HFF-Myc (cell line): ENCODE results near the gene RIMOC1.
A peak's percentile ranks its signal among the peaks of the same experiment; 100 is the strongest.

Experiments
- DNase-seq: peaks from one replicate; pipeline ENCODE4 v3.0.0-alpha.2; 2011; ENCODE audit warnings: low read depth; ENCODE audit errors: extremely low read depth
- H3K4me3 ChIP-seq: replicated peaks from 2 replicates; pipeline ENCODE4 v1.5.1; 2011; ENCODE audit warnings: low read depth, mild to moderate bottlenecking, control low read depth, low read length
- TF ChIP-seq, protein P1 (sequence below): IDR thresholded peaks from 2 replicates; pipeline ENCODE4 v1.5.1; 2012; ENCODE audit warnings: mild to moderate bottlenecking, low read depth, low read length, control low read depth; ENCODE audit errors: missing control alignments

The RIMOC1 gene

GRCh38 chr5:41903892-41904799 is at the start of gene RIMOC1:
Gene RIMOC1, plus strand, starts transcription at chr5:41904344. Its CDS starts 24 bp downstream, at chr5:41904368.
- TF ChIP-seq, protein P1, sequence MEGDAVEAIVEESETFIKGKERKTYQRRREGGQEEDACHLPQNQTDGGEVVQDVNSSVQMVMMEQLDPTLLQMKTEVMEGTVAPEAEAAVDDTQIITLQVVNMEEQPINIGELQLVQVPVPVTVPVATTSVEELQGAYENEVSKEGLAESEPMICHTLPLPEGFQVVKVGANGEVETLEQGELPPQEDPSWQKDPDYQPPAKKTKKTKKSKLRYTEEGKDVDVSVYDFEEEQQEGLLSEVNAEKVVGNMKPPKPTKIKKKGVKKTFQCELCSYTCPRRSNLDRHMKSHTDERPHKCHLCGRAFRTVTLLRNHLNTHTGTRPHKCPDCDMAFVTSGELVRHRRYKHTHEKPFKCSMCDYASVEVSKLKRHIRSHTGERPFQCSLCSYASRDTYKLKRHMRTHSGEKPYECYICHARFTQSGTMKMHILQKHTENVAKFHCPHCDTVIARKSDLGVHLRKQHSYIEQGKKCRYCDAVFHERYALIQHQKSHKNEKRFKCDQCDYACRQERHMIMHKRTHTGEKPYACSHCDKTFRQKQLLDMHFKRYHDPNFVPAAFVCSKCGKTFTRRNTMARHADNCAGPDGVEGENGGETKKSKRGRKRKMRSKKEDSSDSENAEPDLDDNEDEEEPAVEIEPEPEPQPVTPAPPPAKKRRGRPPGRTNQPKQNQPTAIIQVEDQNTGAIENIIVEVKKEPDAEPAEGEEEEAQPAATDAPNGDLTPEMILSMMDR = no peak
- H3K4me3 ChIP-seq = peak within 1 kb of the TSS; percentile 97
- peak; percentile 99 for DNase-seq

- H3K4me3 ChIP-seq = no peak overlapping the region
- TF ChIP-seq, protein P1 = peak; percentile 71
- no peak for DNase-seq
These were observed 47.3 kb upstream of the RIMOC1 start for GRCh38 chr5:41856644-41857491.

DNA sequence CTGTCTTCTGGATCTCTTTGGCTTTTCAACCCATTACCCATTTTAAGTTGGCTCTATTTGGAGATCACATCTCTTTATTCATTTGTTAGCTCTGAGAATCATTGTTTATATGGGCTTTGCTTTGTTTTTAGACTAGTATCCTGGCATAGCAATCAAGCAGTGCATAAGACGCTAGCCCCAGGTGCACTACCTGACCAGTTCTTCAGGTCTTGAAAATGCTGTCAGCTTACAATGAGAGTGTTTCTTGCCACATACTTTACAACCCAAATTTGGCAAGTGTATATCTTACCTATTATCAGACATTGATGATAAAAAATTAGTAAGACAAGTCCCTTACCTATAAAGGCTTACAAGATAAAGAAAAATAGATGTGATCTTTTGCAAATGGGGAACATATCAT is 46.2 kb upstream of the RIMOC1 start:
- H3K4me3 ChIP-seq = no peak overlapping the region
- DNase-seq = no peak
- TF ChIP-seq, protein P1 = no peak

GRCh38 chr5:41858890-41859289 is 45.3 kb upstream of the RIMOC1 start:
- no peak for DNase-seq
- TF ChIP-seq, protein P1 = no peak
- H3K4me3 ChIP-seq = no peak overlapping the region

DNA sequence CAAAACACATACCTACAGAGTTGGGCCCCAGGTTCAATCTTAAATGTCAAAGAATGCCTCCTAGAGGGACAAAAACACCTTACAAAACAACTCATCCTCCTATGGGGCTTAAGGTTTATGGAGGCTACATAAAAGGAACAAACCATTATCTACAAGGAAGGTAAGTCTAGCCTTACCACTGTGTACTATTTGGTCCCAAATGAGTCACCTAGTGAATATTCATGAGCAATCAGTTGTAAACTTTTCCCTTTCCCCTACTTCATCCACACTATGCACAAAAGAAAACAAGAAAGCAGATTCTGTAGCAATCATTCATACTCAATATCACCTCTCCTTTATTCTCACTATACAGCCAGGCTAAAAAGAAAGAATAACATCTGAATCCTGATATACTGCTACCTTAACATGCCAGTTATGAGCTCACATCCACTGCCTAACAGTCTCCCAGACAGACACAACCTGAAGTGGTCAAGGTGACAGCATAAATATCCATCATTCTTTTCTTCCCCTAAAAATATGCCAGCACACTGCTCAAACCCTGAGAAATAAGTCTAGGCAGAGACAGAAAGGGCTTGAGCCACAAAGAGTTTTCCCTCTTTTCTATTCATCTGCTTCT is 40.2 kb upstream of the RIMOC1 start:
- TF ChIP-seq, protein P1 = no peak
- no peak overlapping the region for H3K4me3 ChIP-seq
- no peak for DNase-seq

DNA sequence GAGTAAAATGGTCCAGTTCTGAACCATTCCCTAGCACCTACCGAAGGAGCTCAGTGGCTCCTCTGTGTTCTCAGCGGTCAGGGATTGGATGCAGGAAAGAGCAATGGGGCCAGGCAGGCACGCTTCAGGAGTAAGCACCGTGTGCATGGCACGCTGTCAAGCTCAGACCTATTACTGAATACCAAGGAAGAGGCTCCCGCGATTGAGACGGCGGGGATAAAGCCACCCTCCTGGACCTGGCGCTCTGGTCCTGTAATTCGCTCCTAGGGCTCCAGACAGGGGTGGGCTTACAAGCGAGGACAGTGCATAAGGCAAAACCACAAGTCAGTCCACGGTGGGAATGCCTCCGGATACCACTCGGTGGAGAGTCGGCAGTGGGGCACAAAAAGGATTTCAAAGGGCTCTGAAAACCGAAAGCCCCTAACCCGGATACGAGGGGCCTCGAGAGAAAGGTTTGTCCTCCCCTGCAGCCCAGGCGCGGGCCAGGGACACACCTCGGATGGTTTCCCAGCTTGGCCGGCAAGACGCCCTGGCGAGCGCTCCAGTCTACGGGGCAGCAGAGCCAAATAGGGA is 34.9 kb upstream of the RIMOC1 start:
- TF ChIP-seq, protein P1 = no peak
- peak overlapping the region; percentile 91 for H3K4me3 ChIP-seq
- no peak for DNase-seq
